HepG2 (cell line): ENCODE data around the gene FUBP3. TPM values are rescaled to one million over a fixed set of nuclear protein-coding genes. Genes with fewer than 3 reads are reported as not detected.
A peak's percentile ranks its signal among the peaks of the same experiment; 100 is the strongest.

Experiments used
- CBX2 ChIP-seq, 2 experiments: fragments of 200-600 bp in 1 of 2; sonication (generic); formaldehyde crosslinking in 1 of 2; IDR thresholded peaks; 2 replicates each; pipeline versions ENCODE4 v1.7.0 to v1.8.1; 2018 to 2022; ENCODE audit warnings: low read depth in 2 of 2, low read length in 1 of 2, mild to moderate bottlenecking in 1 of 2, missing genetic modification reagents in 1 of 2
- ESRRA ChIP-seq: sonication (generic); formaldehyde crosslinking; IDR thresholded peaks from 2 replicates; pipeline ENCODE4 v1.5.1; 2020; ENCODE audit warnings: mild to moderate bottlenecking, low read depth, missing genetic modification reagents
- HNRNPL ChIP-seq: fragments of 200-400 bp; formaldehyde crosslinking; IDR thresholded peaks from 2 replicates; pipeline ENCODE4 v1.6.1; 2017; ENCODE audit warnings: mild to moderate bottlenecking, low read depth, low read length
- NFKBIZ ChIP-seq: IDR thresholded peaks from 2 replicates; pipeline ENCODE4 v1.6.1; 2018; ENCODE audit warnings: missing genetic modification reagents, missing compliant biosample characterization
- SATB2 ChIP-seq: sonication (generic); formaldehyde crosslinking; IDR thresholded peaks from 2 replicates; pipeline ENCODE4 v1.5.0; 2020; ENCODE audit warnings: missing genetic modification reagents
- TEAD3 ChIP-seq: optimal IDR thresholded peaks from 2 replicates; pipeline ENCODE3; 2016; ENCODE audit warnings: borderline replicate concordance
- TRIM24 ChIP-seq: sonication (generic); formaldehyde crosslinking; IDR thresholded peaks from 2 replicates; pipeline ENCODE4 v1.8.0; 2022; ENCODE audit warnings: mild to moderate bottlenecking, missing genetic modification reagents
- ZFP37 ChIP-seq: sonication (generic); formaldehyde crosslinking; IDR thresholded peaks from 2 replicates; pipeline ENCODE4 v1.4.0; 2020; ENCODE audit warnings: missing genetic modification reagents, borderline replicate concordance
- ZFP62 ChIP-seq: sonication (generic); formaldehyde crosslinking; IDR thresholded peaks from 2 replicates; pipeline ENCODE4 v1.4.0; 2020; ENCODE audit warnings: missing genetic modification reagents
- polyA plus RNA-seq, 8 experiments: library from polyadenylated mRNA; depleted of rRNA in 3 of 8; stranded (reverse) in 7 of 8; unstranded in 1 of 8; fragments of >200 nt; fragmentation: Illumina TruSeq in 4 of 8; extraction: Trizol in 4 of 8; gene quantifications; 2 replicates each; pipeline versions ENCODE4 v1.2.1 to v1.2.3, GENCODE V29; 2011 to 2016; ENCODE audit warnings: low read depth in 4 of 8, missing spikeins in 1 of 8, mixed read lengths in 1 of 8; ENCODE audit not compliant: insufficient read depth in 1 of 8
- total RNA-seq, 5 experiments: library from RNA; depleted of rRNA; stranded (reverse); fragments of >200 nt; fragmentation: Illumina TruSeq; extraction: Trizol; gene quantifications; 2 replicates each; pipeline ENCODE4 v1.2.3, GENCODE V29; 2016; ENCODE audit warnings: low read depth in 1 of 5
- TF ChIP-seq, protein P1 (sequence below): fragments of 450-650 bp; IDR thresholded peaks from 2 replicates; pipeline ENCODE4 v1.6.1; 2017
- TF ChIP-seq, protein P2 (sequence below): sonication (generic); formaldehyde crosslinking; IDR thresholded peaks from 2 replicates; pipeline ENCODE4 v1.4.0; 2020; ENCODE audit warnings: mild to moderate bottlenecking, missing genetic modification reagents
- TF ChIP-seq, protein P3 (sequence below): sonication (generic); formaldehyde crosslinking; IDR thresholded peaks from 2 replicates; pipeline ENCODE4; 2020; ENCODE audit warnings: missing genetic modification reagents, mild to moderate bottlenecking, borderline replicate concordance
- TF ChIP-seq, protein P4 (sequence below): sonication (generic); formaldehyde crosslinking; IDR thresholded peaks from 2 replicates; pipeline ENCODE4 v1.8.1; 2022; ENCODE audit warnings: low read depth, mild to moderate bottlenecking, missing genetic modification reagents
- TF ChIP-seq, protein P5 (sequence below): sonication (generic); formaldehyde crosslinking; IDR thresholded peaks from 2 replicates; pipeline ENCODE4 v1.5.1; 2020; ENCODE audit warnings: missing genetic modification reagents, mild to moderate bottlenecking, borderline replicate concordance
- TF ChIP-seq, protein P6 (sequence below): sonication (generic); formaldehyde crosslinking; IDR thresholded peaks from 2 replicates; pipeline ENCODE4 v1.5.0; 2020; ENCODE audit warnings: mild to moderate bottlenecking, missing genetic modification reagents

Gene FUBP3
- total and polyA plus RNA-seq, 2 of the 13 experiments (the other 11 are each of a cell fraction or from before 2014, with no cell fraction given) = 28.7 to 40.0 TPM

DNA sequence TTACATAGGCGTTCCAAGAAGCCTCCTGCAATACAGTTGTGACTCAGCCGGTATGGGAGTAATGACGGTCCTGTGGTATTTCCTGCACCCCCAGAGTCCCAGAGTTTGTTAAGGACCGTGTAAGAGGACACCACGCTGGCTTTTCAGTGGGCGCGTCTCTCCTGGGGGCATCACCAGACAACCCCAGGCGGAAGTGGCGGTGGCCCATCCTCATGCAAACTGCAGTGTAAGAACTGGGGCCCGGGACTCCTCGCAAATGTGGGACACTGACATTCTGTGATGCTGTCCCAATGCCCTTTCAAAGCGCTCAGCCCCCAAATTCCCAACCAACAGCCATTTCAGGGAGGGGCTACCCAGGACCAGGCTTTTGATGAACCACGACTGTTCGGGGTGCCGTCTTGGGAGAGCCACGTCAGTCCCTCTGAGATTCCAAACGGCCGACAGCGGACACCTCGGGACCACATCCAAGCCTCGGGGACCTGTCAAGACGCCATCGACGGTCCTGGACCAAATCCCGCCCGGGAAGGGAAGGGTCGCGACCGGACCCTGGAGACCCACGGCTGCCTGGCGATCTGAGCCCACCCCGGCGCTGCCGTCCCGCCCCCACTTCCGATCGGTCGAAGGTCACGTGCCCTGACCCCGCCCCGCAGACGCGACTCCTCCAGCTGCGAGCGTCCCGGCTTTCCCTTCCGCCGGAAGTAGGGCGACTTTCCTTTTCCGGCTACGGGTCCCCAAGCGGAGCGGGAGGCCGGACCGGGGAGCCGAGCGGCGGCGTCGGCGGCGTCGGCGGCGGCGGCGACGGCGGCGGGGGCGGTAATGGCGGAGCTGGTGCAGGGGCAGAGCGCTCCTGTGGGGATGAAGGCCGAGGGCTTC is at the start of gene FUBP3 (continued):
- TF ChIP-seq, protein P1, sequence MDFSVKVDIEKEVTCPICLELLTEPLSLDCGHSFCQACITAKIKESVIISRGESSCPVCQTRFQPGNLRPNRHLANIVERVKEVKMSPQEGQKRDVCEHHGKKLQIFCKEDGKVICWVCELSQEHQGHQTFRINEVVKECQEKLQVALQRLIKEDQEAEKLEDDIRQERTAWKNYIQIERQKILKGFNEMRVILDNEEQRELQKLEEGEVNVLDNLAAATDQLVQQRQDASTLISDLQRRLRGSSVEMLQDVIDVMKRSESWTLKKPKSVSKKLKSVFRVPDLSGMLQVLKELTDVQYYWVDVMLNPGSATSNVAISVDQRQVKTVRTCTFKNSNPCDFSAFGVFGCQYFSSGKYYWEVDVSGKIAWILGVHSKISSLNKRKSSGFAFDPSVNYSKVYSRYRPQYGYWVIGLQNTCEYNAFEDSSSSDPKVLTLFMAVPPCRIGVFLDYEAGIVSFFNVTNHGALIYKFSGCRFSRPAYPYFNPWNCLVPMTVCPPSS = no peak
- TF ChIP-seq, protein P2, sequence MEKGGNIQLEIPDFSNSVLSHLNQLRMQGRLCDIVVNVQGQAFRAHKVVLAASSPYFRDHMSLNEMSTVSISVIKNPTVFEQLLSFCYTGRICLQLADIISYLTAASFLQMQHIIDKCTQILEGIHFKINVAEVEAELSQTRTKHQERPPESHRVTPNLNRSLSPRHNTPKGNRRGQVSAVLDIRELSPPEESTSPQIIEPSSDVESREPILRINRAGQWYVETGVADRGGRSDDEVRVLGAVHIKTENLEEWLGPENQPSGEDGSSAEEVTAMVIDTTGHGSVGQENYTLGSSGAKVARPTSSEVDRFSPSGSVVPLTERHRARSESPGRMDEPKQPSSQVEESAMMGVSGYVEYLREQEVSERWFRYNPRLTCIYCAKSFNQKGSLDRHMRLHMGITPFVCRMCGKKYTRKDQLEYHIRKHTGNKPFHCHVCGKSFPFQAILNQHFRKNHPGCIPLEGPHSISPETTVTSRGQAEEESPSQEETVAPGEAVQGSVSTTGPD = no peak
- TF ChIP-seq, protein P3, sequence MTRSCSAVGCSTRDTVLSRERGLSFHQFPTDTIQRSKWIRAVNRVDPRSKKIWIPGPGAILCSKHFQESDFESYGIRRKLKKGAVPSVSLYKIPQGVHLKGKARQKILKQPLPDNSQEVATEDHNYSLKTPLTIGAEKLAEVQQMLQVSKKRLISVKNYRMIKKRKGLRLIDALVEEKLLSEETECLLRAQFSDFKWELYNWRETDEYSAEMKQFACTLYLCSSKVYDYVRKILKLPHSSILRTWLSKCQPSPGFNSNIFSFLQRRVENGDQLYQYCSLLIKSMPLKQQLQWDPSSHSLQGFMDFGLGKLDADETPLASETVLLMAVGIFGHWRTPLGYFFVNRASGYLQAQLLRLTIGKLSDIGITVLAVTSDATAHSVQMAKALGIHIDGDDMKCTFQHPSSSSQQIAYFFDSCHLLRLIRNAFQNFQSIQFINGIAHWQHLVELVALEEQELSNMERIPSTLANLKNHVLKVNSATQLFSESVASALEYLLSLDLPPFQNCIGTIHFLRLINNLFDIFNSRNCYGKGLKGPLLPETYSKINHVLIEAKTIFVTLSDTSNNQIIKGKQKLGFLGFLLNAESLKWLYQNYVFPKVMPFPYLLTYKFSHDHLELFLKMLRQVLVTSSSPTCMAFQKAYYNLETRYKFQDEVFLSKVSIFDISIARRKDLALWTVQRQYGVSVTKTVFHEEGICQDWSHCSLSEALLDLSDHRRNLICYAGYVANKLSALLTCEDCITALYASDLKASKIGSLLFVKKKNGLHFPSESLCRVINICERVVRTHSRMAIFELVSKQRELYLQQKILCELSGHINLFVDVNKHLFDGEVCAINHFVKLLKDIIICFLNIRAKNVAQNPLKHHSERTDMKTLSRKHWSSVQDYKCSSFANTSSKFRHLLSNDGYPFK (CRISPR knock-in tag) = peak; percentile 73; the same call in 1 of the 2 replicates
- TF ChIP-seq, protein P4, sequence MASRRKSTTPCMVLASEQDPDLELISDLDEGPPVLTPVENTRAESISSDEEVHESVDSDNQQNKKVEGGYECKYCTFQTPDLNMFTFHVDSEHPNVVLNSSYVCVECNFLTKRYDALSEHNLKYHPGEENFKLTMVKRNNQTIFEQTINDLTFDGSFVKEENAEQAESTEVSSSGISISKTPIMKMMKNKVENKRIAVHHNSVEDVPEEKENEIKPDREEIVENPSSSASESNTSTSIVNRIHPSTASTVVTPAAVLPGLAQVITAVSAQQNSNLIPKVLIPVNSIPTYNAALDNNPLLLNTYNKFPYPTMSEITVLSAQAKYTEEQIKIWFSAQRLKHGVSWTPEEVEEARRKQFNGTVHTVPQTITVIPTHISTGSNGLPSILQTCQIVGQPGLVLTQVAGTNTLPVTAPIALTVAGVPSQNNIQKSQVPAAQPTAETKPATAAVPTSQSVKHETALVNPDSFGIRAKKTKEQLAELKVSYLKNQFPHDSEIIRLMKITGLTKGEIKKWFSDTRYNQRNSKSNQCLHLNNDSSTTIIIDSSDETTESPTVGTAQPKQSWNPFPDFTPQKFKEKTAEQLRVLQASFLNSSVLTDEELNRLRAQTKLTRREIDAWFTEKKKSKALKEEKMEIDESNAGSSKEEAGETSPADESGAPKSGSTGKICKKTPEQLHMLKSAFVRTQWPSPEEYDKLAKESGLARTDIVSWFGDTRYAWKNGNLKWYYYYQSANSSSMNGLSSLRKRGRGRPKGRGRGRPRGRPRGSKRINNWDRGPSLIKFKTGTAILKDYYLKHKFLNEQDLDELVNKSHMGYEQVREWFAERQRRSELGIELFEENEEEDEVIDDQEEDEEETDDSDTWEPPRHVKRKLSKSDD (CRISPR knock-in tag) = 0 out of 2 replicates have a peak, but pooled peaks have one; percentile 11
- no peak for TF ChIP-seq TRIM24 (CRISPR knock-in tag)
- 0 out of 2 replicates have a peak, but pooled peaks have one; percentile 46 for TF ChIP-seq NFKBIZ (CRISPR knock-in tag)
- TF ChIP-seq ZFP37 = no peak
- TF ChIP-seq, protein P5, sequence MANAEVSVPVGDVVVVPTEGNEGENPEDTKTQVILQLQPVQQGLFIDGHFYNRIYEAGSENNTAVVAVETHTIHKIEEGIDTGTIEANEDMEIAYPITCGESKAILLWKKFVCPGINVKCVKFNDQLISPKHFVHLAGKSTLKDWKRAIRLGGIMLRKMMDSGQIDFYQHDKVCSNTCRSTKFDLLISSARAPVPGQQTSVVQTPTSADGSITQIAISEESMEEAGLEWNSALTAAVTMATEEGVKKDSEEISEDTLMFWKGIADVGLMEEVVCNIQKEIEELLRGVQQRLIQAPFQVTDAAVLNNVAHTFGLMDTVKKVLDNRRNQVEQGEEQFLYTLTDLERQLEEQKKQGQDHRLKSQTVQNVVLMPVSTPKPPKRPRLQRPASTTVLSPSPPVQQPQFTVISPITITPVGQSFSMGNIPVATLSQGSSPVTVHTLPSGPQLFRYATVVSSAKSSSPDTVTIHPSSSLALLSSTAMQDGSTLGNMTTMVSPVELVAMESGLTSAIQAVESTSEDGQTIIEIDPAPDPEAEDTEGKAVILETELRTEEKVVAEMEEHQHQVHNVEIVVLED (CRISPR knock-in tag) = peak; percentile 77
- peak; percentile 16 for TF ChIP-seq TEAD3 (CRISPR knock-in tag)
- no peak for TF ChIP-seq SATB2
- no peak for TF ChIP-seq CBX2 (IDR thresholded peaks at IDR 0.05; ENCODE audit: low read depth, low read length)
- no peak for TF ChIP-seq CBX2 (CRISPR knock-in tag; IDR thresholded peaks at IDR 0.05; ENCODE audit: low read depth)
- no peak; the same call in 1 of the 2 replicates for TF ChIP-seq ESRRA (CRISPR knock-in tag)
- no peak for TF ChIP-seq ZFP62 (CRISPR knock-in tag)
- TF ChIP-seq HNRNPL = no peak
- TF ChIP-seq, protein P6, sequence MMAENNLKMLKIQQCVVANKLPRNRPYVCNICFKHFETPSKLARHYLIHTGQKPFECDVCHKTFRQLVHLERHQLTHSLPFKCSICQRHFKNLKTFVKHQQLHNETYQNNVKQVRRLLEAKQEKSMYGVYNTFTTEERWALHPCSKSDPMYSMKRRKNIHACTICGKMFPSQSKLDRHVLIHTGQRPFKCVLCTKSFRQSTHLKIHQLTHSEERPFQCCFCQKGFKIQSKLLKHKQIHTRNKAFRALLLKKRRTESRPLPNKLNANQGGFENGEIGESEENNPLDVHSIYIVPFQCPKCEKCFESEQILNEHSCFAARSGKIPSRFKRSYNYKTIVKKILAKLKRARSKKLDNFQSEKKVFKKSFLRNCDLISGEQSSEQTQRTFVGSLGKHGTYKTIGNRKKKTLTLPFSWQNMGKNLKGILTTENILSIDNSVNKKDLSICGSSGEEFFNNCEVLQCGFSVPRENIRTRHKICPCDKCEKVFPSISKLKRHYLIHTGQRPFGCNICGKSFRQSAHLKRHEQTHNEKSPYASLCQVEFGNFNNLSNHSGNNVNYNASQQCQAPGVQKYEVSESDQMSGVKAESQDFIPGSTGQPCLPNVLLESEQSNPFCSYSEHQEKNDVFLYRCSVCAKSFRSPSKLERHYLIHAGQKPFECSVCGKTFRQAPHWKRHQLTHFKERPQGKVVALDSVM (CRISPR knock-in tag) = no peak; the same call in 1 of the 2 replicates
